SK-N-SH (cell line): ENCODE results near the gene CCR3. TPM values are rescaled to one million over a fixed set of nuclear protein-coding genes. Genes with fewer than 3 reads are reported as not detected.

ENCODE experiments used
- CTCF ChIA-PET: fragments of 300-600, 350-600 bp; formaldehyde crosslinking; extraction: SDS; loops from one replicate; lab custom pipeline; 2021; lab: Yijun Ruan, JAX
- POLR2A ChIA-PET: fragments of 350-600 bp; sonication (Branson Sonifier 250); formaldehyde crosslinking; extraction: SDS; loops from one replicate; lab custom pipeline; 2020; ENCODE audit warnings: antibody characterized with exemption, inconsistent platforms; lab: Yijun Ruan, JAX
- DNase-seq: peaks from one replicate; pipeline ENCODE4 v3.0.0; 2012
- H2AFZ ChIP-seq: fragments of 200-600 bp; sonication (generic); 2 replicates; pipeline ENCODE4 v1.8.1; 2016; ENCODE audit warnings: antibody characterized with exemption, mild to moderate bottlenecking, low read depth
- H3F3A ChIP-seq: fragments of 200-600 bp; sonication (generic); replicated peaks from 2 replicates; pipeline ENCODE3; 2016; ENCODE audit warnings: antibody characterized with exemption, mild to moderate bottlenecking; ENCODE audit not compliant: insufficient read depth
- H3K27ac ChIP-seq, 2 experiments: fragments of 200-500 bp in 1 of 2; fragments of 200-600 bp in 1 of 2; sonication (Bioruptor generic) in 1 of 2; sonication (generic), shearing (Covaris generic) in 1 of 2; 2 replicates each; pipeline versions ENCODE4 v1.5.1 to v1.6.1; 2014 to 2016; ENCODE audit warnings: low read depth in 2 of 2, inconsistent platforms in 1 of 2, low read length in 1 of 2, mild to moderate bottlenecking in 1 of 2, mixed read lengths in 1 of 2
- H3K27me3 ChIP-seq: fragments of 200-600 bp; sonication (generic), shearing (Covaris generic); 2 replicates; pipeline ENCODE4 v1.6.1; 2016; ENCODE audit warnings: mixed run types; ENCODE audit not compliant: insufficient read depth
- H3K36me3 ChIP-seq, 2 experiments: fragments of 200-500 bp in 1 of 2; fragments of 200-600 bp in 1 of 2; sonication (Bioruptor generic) in 1 of 2; sonication (generic) in 1 of 2; replicated peaks in 1 of 2; 2 replicates each; pipeline versions ENCODE3 to v1.5.1; 2014 to 2016; ENCODE audit warnings: low read length in 1 of 2, mild to moderate bottlenecking in 1 of 2; ENCODE audit not compliant: insufficient read depth in 2 of 2, control insufficient read depth in 1 of 2
- H3K4me1 ChIP-seq, 2 experiments: fragments of 200-500 bp in 1 of 2; fragments of 200-600 bp in 1 of 2; sonication (Bioruptor generic) in 1 of 2; sonication (generic), shearing (Covaris generic) in 1 of 2; 2 replicates each; pipeline versions ENCODE4 v1.5.1 to v1.6.1; 2014 to 2016; ENCODE audit warnings: low read depth in 1 of 2, low read length in 1 of 2, mixed run types in 1 of 2; ENCODE audit not compliant: insufficient read depth in 2 of 2, control insufficient read depth in 1 of 2
- H3K4me2 ChIP-seq: fragments of 200-600 bp; sonication (generic), shearing (Covaris generic); 2 replicates; pipeline ENCODE4 v1.6.1; 2017; ENCODE audit warnings: mixed run types
- H3K4me3 ChIP-seq, 2 experiments: fragments of 200-500 bp in 1 of 2; fragments of 200-600 bp in 1 of 2; sonication (Bioruptor generic) in 1 of 2; sonication (generic), shearing (Covaris generic) in 1 of 2; 2 replicates each; pipeline versions ENCODE4 v1.5.1 to v1.8.1; 2014 to 2016; ENCODE audit warnings: low read depth in 2 of 2, inconsistent platforms in 1 of 2, low read length in 1 of 2, mild to moderate bottlenecking in 1 of 2, mixed read lengths in 1 of 2, moderate library complexity in 1 of 2
- H3K79me2 ChIP-seq: fragments of 200-600 bp; sonication (generic); 2 replicates; pipeline ENCODE4 v1.8.1; 2017; ENCODE audit warnings: mild to moderate bottlenecking; ENCODE audit not compliant: insufficient read depth
- H3K9ac ChIP-seq: fragments of 200-600 bp; sonication (generic); 2 replicates; pipeline ENCODE4 v1.6.1; 2017; ENCODE audit warnings: mixed run types
- H3K9me2 ChIP-seq: fragments of 200-600 bp; sonication (generic); 2 replicates; pipeline ENCODE4 v1.6.1; 2017; ENCODE audit warnings: mixed run types
- H3K9me3 ChIP-seq: fragments of 200-600 bp; sonication (generic); 2 replicates; pipeline ENCODE4 v1.6.1; 2017; ENCODE audit warnings: mixed run types, mild to moderate bottlenecking, moderate library complexity
- H4K20me1 ChIP-seq: fragments of 200-600 bp; sonication (generic); 2 replicates; pipeline ENCODE4 v1.6.1; 2017; ENCODE audit warnings: mild to moderate bottlenecking, mixed run types; ENCODE audit not compliant: insufficient read depth
- ELF1 ChIP-seq: IDR thresholded peaks from 2 replicates; pipeline ENCODE4 v1.4.0; 2012
- EZH2phosphoT487 ChIP-seq: fragments of 200-600 bp; sonication (generic); IDR thresholded peaks from 2 replicates; pipeline ENCODE4 v1.6.1; 2017; ENCODE audit warnings: low read depth, mixed run types, mild to moderate bottlenecking, antibody characterized with exemption, moderate library complexity, borderline replicate concordance
- FOSL2 ChIP-seq: IDR thresholded peaks from 2 replicates; pipeline ENCODE4 v1.4.0; 2012; ENCODE audit warnings: low read depth, mild to moderate bottlenecking, moderate library complexity, borderline replicate concordance
- GATA2 ChIP-seq: sonication (generic); formaldehyde crosslinking; IDR thresholded peaks from 2 replicates; pipeline ENCODE4 v1.5.0; 2020; ENCODE audit warnings: mild to moderate bottlenecking, missing genetic modification reagents
- JUND ChIP-seq: IDR thresholded peaks from 2 replicates; pipeline ENCODE4 v1.4.0; 2012
- NFIC ChIP-seq: IDR thresholded peaks from 2 replicates; pipeline ENCODE4 v1.4.0; 2012; ENCODE audit warnings: borderline replicate concordance
- NRF1 ChIP-seq: IDR thresholded peaks from 2 replicates; pipeline ENCODE4 v1.6.1; 2012; ENCODE audit warnings: low read depth, mild to moderate bottlenecking, low read length
- POLR2AphosphoS5 ChIP-seq: IDR thresholded peaks from 2 replicates; pipeline ENCODE4 v1.6.1; 2012; ENCODE audit warnings: low read depth, low read length
- RAD21 ChIP-seq: IDR thresholded peaks from 2 replicates; pipeline ENCODE4 v1.6.1; 2012; ENCODE audit warnings: mild to moderate bottlenecking, low read length
- REST ChIP-seq: IDR thresholded peaks from 2 replicates; pipeline ENCODE4 v1.6.1; 2012; ENCODE audit warnings: mild to moderate bottlenecking, low read depth, low read length, moderate library complexity
- TAF1 ChIP-seq: IDR thresholded peaks from 2 replicates; pipeline ENCODE4 v1.6.1; 2012; ENCODE audit warnings: low read depth, mild to moderate bottlenecking, low read length, moderate library complexity, borderline replicate concordance
- USF2 ChIP-seq: fragments of 150-350 bp; IDR thresholded peaks from 2 replicates; pipeline ENCODE4 v1.6.1; 2017; ENCODE audit warnings: antibody characterized with exemption, low read length, low read depth, borderline replicate concordance
- YY1 ChIP-seq: IDR thresholded peaks from 2 replicates; pipeline ENCODE4 v1.4.0; 2012; ENCODE audit warnings: low read depth, mild to moderate bottlenecking
- WGBS: methylation state at CpG from one replicate; pipeline ENCODE4 v1.1.6; 2017; ENCODE audit warnings: low lambda C conversion rate; 5-methylcytosine and 5-hydroxymethylcytosine counted together
- polyA plus RNA-seq, 3 experiments: library from polyadenylated mRNA; depleted of rRNA; stranded (reverse); fragments of >200 nt; gene quantifications; 2 replicates each; pipeline ENCODE4 v1.2.3, GENCODE V29; 2012

The CCR3 gene
- polyA plus RNA-seq, 1 of the 3 experiments (the other 2 are of a cell fraction), result not detected

GRCh38 chr3:46293991-46294833 lies 52.0 kb downstream of the CCR3 start:
- Histone ChIP-seq H3K9me2 (no peaks in the 10 kb centered on the region), H3K4me3 (no peak overlapping the region), H3F3A (no peaks in the 10 kb centered on the region), H3K9ac (no peak overlapping the region), H2AFZ (no peak overlapping the region), H3K36me3 (no peaks in the 10 kb centered on the region), H3K27me3 (peaks cover 8% of the 10 kb centered on the region; the same call in 1 of the 2 replicates), H3K4me1 (no peaks in the 10 kb centered on the region), H4K20me1 (no peaks in the 10 kb centered on the region), H3K27ac (no peak overlapping the region), H3K79me2 (no peaks in the 10 kb centered on the region), H3K9me3 (no peaks in the 10 kb centered on the region), H3K4me2 (no peak overlapping the region)
- TF ChIP-seq YY1 (no peak), NFIC (no peak), GATA2 (no peak), POLR2AphosphoS5 (no peak), REST (no peak), RAD21 (no peak)
- DNase-seq, result no peak
- POLR2A ChIA-PET, result no interaction called here
- 2% methylated on average over 4 of the region's 4 CpGs for WGBS
- CTCF ChIA-PET, result interaction anchor here (1.1 to 1.8 kb wide), 2 partner anchors 84 to 89 kb away, joined by 3 to 5 read pairs; no protein-coding TSS in a partner anchor

GRCh38 chr3:46296826-46297225 lies 54.6 kb downstream of the CCR3 start:
- peaks cover 17% of the 10 kb centered on the region for H3K27me3 ChIP-seq
- no peaks in the 10 kb centered on the region for H4K20me1 ChIP-seq
- no peaks in the 10 kb centered on the region for H3K4me1 ChIP-seq
- no peak overlapping the region for H2AFZ ChIP-seq
- no peak overlapping the region for H3K4me2 ChIP-seq
- no peak overlapping the region for H3K27ac ChIP-seq
- no peaks in the 10 kb centered on the region for H3K36me3 ChIP-seq
- DNase-seq, result no peak
- TF ChIP-seq ELF1 (no peak), JUND (no peak), TAF1 (no peak), NRF1 (no peak), FOSL2 (no peak), EZH2phosphoT487 (no peak), USF2 (no peak), NFIC (no peak), RAD21 (no peak)
- TF ChIP-seq, all 33 proteins: peak for 0
- no peaks in the 10 kb centered on the region for H3K79me2 ChIP-seq
- no peaks in the 10 kb centered on the region for H3F3A ChIP-seq
- WGBS, result 0% methylated on average over 1 of the region's 1 CpG
- H3K9ac ChIP-seq, result no peak overlapping the region
- H3K4me3 ChIP-seq, result no peak overlapping the region
- POLR2A ChIA-PET, result no interaction called here
- no peaks in the 10 kb centered on the region for H3K9me3 ChIP-seq
- H3K9me2 ChIP-seq, result no peaks in the 10 kb centered on the region
- CTCF ChIA-PET, result no interaction called here
